ENCODE measurements around the gene ALDH9A1.
"Not testable (repeated sequence)": the region's sequence is repeated elsewhere in the genome, so short reads cannot be mapped to it uniquely, and the experiment has no call there.

ALDH9A1 gene

DNA sequence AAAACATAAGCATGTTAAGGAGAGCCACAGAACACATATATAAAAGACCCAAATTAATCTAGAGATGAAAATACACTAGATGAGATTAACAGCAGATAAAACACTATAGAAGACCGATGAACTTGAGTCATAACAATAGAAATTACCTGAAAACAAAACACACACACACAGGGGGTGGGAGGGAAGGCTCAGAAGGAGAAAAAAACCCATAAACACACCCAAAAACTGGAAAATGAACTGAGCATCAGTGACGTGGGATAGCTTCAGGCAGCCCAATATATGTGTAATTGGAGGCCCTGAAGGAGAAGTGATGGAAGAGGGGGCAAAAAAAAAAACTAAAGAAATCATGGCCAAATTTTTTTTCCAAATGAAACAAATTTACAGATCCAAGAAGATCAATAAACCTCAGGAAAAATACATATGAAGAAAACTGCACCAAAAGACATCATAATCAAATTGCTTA lies 11.4 kb downstream of the ALDH9A1 start:
- DNase-seq (ENCODE audit: low spot score): no peak

DNA sequence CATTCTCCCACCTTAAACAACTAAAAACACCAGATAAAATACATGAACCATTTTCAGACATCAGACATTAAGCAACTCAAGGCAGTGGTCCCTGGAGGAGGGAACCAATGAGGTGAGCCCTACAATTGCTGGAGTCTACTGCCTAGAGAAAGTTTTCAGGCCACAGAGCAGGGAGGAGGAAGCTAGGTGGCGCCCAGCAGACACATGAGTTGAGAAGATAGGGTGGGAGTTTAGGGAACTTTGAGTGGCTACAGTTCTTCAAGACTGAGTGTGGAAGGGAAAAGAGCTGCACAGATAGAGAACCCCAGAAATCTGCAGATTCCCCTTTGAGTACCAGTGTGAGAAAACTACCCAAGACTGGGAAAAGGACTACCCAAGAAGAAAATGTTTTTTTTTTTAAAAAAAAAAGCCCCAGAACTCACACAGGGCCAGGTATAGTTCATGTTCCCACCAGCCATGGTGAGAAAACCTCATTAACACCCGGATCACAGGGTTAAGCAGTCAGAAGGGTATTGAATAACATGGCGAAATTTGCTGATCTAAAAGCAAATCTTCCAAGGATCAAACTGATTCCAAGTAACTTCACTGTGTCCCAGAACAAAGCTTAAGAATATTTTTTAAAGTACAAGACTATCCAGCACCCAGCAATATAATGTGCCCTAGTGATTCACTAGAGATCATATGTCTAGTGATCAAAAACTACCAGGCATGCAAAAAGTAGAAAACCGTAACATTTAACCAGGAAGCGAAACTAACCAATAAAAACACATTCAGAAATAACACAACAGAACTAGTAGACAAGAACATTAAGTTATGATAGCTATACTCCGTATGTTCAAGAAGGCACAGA lies 12.0 kb downstream of the ALDH9A1 start:
- DNase-seq (ENCODE audit: low spot score): no peak

DNA sequence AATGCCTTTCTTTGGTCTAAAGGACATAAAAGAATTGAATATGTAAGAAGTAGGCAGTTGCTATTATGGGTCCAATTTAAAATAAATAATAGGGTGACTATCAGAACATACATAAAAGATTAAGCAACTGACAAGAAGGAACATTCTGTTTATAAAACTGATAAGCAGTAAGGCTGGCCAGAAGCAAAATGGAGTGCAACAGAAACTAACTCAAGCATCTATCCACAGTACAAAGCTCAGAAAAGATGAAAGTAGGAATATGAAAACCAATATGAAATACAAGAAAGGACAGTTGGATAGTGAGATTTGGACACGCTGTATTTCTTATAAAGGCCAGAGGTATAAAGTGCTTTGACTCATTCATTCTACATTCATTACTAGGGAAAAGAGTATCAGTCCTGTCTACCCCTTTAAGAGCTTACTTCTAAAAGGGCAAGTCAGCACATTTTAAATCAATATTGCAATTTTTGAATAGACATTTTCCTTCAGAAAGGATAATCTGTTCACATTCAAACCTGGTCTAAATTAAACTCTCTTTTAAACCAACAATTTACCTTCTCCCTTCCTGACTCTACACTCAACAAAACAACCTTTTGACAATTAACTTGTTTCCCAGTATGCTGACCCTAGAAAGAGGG lies 14.4 kb downstream of the ALDH9A1 start:
- no peak for DNase-seq (ENCODE audit: low spot score)

DNA sequence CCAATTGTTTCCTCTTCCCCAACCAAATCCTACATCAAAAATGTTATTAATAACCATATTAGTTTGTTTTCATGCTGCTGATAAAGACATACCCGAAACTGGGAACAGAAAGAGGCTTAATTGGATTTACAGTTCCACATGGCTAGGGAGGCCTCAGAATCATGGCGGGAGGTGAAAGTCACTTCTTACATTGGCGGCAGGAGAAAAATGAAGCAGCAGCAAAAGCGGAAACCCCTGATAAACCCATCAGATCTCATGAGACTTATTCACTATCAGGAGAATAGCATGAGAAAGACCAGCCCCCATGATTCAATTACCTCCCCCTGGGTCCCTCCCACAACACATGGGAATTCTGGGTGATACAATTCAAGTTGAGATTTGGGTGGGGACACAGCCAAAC lies 17.6 kb downstream of the ALDH9A1 start:
- not testable (repeated sequence) for DNase-seq (ENCODE audit: low spot score)

DNA sequence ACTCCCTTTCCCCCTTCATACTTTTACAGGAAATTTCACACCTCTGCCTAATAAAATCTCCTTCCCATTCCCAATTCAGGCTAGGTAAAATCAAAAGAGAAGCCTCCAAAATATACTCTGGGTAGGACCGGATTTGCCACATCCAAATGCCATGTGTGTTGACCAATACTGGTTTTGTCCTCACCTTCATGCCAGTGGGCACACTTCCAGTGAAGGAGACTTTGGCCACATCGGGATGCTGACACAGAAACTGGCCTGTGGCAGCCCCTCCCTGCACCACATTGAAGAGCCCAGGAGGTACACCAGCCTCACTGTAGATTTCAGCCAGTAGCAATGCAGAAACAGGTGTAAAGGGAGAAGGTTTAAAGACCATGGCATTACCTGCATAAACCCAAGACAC lies 18.1 kb downstream of the ALDH9A1 start:
- no peak for DNase-seq (ENCODE audit: low spot score)

DNA sequence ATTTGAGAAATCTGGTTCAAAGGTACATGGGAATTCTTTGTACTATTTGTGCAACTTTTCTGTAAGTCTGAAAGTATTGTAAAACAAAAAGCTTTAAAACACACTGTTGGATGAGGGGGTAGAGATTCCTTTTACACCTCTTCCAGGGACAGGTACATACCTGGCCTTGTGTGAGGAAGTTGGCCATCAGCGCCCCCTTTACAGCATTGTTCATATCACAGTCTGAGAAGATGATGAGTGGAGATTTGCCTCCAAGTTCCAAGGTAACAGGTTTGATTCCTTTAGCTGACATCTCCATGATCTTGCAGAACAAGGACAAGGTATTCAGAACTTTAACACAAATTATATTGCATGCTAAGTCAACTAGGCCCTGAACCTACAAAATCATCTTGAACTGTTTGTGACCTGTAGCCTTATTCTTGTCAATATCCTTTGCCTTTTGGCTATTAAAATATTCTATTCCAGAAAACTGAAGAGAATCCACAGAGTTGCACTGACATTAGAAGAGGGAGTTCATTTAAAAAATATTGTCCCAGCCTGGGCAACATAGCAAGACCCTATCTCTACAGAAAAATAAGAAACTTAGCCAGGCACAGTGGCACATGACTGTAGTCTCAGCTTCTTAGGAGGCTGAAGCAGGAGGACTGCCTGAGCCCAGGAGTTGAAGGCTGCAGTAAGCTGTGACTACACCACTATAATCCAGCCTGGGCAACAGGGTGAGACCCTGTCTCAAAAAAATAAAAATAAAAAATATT lies 18.9 kb downstream of the ALDH9A1 start:
- no peak for DNase-seq (ENCODE audit: low spot score)

DNA sequence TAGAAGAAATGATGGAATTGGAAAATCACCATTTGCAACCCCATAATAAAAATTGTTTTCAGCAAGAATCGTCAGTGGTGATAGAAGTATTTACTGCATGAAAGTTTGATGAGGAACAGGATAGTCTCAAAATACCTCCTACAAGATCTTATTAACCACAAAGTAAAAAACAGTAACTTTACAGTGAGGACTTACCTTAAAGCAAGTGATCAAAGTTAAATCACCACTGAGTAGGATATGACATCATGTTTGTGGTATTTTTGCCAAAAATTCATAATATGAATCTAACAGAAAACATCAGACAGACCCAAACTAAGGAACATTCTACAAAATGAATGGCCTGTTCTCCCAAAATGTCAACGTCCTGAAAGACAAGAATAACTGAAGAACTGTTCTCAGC lies 19.9 kb downstream of the ALDH9A1 start:
- no peak for DNase-seq (ENCODE audit: low spot score)

DNA sequence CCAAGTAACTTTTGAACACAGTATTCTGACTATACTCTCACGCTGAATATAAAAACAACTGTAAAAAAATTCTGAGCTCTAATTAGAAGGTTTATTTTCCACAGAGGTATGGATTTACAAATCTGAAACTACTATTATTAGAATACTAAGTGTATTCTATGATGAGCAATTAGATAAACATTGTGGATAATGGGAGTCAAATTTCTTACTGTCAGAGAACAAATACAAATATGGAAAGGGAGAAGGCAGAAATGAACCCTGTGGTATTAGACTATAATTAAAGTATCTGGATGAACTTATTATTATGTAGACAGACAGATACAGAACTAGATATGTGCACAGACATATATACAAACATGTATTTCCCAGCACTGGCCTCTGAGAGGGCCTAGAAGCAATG lies 22.6 kb downstream of the ALDH9A1 start:
- no peak for DNase-seq (ENCODE audit: low spot score)

DNA sequence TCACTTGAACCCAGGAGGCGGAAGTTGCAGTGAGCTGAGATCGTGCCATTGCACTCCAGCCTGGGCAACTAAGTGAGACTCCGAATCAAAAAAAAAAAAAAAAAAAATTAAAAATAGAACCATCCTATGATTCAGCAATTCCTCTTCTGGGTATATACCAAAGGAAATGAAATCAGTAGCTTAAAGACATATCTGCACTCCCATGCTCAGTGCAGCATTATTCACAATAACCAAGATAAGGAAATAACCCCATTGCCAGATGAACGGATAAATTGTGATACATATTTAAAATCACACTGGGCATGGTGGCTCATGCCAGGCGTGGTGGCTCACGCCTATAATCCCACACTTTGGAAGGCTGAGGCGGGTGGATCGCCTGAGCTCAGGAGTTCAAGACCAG lies 23.8 kb downstream of the ALDH9A1 start:
- DNase-seq (ENCODE audit: low spot score): no peak

DNA sequence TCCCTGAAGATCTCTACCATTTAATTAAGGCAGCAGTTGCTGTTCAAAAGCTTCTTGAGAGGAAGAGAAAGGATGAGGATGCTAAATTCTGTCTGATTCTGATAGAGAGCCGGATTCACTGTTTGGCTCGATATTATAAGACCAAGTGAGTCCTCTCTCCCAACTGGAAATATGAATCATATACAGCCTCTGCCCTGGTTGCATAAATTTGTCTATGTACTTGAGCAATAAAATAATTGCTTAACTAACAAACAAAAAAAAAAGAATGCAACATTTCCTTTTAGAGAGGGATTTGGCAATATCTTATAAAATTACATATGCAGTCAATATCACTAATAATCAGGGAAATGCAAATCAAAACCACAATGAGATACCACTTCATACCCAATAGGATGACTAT lies 26.8 kb downstream of the ALDH9A1 start:
- no peak for DNase-seq (ENCODE audit: low spot score)

DNA sequence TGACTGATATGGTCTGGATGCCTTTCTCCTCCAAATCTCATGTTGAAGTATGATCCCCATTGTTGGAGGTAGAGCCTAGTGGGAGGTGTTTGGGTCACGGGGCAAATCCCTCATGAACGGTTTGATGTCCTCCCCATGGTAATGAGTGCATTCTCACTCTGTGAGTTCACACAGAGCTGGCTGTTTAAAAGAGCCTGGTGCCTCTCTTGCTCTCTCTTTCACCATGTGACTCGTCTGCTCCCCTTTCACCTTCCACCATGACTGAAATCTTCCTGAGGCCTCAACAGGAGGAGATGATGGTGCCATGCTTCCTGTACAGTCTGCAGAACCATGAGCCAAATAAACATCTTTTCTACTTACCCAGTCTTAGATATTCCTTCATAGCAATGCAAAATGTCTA lies 30.2 kb downstream of the ALDH9A1 start:
- DNase-seq (ENCODE audit: low spot score): no peak

DNA sequence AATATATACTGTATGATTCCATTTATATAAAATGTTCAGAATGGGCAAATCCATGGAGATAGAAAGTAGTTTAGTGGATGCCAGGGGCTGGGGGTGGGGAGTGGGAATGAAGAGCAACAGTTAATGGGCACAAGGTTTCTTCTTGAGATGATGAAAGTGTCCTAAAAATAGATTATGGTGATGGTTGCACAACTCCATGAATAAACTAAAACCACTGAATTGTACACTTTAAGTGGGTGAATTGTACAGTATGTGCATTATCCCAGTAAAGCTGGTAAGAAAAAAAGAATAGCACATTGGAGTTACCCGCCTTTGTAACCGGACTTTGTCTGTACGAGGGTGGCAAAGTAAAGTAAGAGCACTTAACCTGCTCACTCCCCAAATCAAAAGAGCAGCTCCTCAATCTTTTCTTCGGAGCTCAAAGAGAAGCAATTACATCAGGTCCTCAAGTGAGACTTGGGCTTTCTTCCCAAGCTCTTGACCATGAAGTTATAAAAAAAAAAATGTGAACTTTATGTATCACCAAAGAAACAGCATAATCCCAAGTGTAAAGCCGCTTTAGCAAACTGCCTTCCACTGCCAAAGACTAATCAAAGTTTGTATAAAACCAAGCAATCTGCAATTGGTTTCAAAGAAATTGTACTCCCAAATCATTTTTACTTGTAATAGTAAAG lies 32.1 kb downstream of the ALDH9A1 start:
- DNase-seq (ENCODE audit: low spot score): no peak

DNA sequence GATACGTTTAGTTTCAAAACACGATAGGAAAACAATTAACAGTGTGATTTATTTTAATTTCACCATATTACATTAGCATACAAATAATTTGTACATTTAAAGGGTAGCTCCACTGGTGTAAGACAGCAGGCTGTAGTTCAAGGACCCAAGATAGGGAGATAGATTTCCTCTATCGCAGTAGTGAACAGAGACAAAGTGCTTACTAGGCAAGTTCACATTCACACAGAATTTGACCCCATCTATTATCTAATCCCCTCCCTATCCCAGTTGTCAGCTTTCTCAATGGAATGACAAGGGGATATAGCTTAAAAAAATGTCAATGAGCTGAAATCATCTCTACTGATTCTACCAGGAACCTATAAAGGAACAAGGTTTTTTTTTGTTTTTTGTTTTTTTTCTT lies 36.2 kb downstream of the ALDH9A1 start:
- no peak for DNase-seq (ENCODE audit: low spot score)

DNA sequence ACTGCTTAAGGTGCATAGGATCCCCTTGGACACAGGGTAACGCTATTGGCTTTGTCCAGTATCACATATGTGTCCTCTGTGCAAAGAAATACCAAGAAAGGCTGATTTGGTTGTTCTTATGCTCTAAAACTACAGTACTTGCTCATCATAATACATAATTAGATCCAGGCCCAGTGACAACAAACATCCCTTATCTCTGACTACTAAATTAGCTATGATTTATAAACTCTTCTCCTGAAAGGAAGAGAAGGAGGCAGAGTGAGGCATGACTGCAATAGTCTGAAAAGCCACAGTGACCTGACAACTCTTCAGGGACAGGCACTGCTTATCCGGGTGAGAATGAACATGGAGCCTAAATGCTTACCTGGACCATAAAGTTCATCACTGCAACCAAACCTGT lies 36.7 kb downstream of the ALDH9A1 start:
- no peak for DNase-seq (ENCODE audit: low spot score)

DNA sequence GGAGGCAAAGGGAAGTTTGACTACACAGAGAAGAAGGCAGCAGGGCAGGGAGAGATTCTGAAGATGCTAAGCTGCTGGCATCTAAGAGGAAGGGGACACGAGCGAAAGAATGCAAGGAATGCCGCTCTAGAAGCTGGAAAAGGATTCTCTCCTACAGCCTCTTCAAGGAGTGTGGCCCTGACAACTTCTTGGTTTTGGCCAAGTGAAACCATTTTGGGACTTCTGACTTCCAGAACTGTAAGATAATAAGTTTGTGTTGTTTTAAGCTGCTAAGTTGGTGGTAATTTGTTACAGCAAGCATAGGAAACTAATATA lies 38.8 kb downstream of the ALDH9A1 start:
- no peak for DNase-seq (ENCODE audit: low spot score)

DNA sequence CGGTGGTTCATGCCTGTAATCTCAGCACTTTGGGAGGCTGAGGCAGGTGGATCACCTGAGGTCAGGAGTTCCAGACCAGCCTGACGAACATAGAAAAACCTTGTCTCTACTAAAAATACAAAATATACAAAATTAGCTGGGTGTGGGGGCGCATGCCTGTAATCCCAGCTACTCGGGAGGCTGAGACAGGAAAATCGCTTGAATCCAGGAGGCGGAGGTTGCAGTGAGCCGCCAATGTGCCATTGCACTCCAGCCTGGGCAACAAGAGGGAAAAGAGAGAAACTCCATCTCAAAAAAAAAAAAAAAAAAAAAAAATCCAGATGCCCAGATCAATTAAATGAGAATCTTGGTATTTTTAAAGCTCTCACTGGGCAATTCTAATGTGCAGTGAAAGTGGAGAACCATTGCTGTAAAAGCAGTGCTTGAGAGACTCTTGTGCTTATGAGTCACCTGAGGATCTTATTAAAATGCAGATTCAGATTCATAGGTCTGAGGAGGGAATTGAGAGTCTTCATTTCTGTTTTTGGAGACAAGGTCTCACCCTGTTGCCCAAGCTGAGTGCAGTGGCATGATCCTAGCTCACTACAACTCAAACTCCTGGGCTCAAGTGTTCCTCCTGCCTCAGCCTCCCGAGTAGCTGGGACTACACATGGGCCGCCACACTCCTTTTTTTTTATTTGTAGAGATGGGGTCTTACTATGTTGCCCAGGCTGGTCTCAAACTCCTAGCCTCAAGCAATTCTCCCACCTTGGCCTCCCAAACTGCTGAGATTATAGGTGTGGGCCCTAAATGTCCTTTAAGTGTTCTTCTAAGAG lies 39.4 kb downstream of the ALDH9A1 start:
- DNase-seq (ENCODE audit: low spot score): not testable (repeated sequence)

DNA sequence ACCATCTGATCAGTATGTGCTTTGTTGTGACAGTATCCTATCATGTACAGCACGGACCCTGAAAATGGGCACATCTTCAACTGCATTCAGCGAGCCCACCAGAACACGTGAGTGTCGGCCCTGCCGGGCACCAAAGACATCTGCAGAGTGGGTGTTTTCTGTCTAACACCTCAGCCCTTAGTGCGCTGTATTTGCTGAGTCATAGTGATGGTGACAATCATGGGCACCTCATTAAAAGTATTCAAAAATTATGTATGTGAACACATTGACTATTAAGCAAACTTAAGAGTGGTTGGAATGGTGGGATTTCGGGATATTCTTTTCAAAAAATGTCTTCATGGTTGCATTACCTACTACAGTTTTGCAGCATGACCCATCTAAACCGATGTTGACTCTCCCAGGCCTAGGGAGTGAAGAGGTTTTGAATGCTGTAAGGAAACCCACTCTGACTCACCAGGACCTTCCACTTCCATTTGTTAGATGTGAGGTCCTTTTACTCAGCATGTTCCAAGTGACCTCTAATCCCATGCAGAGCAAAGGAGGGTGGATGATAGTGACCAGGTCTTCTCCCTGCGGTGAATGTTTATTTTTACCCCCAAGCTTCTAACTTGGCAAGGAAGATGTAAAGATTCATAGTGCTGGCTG lies 47.3 kb downstream of the ALDH9A1 start:
- DNase-seq (ENCODE audit: low spot score): no peak

DNA sequence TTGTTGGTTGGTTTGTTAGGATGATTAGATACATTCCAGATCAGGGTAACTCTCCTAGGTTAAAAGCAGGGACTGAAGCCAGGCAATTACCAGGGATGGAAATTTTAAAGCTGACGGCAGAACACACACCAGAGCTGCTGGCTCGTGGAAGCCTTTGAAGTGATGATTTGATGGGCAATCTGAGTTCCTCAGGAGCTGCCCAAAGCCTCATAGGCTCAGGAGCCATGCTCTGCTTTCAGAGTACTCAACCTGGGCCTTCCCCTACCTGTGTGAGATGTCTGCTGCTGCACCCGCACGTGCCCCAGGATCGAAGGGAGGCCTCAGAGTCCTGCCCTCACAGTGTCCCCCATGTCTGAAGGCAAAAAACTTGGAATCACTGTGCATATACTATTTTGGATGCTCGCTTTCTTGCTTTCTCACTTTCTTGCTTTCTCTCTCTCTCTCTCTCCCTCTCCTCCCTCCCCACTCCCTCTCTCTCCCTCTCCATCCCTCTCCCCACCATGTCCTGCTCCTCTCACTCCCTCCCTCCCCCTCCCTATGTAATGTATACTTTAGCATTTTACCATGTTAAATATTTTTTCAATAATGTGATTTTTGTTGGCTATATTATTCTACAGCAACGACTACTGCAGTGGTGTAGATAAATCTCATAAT lies 49.3 kb downstream of the ALDH9A1 start:
- no peak for DNase-seq (ENCODE audit: low spot score)

DNA sequence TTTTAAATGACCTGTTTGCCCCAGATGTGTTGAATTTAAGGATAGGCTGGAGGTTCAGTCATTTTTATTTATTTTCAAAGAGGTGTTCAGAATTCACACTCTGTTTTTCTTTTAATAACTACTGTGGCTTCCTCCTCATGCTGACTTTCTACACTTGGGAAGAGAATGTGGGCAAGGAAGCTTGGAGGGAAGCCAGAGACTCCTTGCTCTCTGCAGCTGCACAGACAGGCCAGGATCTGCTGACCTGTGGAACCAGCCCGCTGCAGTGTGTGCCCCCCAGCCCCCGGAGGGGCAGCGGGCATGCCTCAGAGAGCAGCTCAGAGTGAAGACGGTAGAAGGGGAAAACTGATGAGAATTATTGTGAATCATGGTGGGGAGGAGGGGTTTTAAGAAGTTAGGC lies 50.4 kb downstream of the ALDH9A1 start:
- DNase-seq (ENCODE audit: low spot score): no peak

DNA sequence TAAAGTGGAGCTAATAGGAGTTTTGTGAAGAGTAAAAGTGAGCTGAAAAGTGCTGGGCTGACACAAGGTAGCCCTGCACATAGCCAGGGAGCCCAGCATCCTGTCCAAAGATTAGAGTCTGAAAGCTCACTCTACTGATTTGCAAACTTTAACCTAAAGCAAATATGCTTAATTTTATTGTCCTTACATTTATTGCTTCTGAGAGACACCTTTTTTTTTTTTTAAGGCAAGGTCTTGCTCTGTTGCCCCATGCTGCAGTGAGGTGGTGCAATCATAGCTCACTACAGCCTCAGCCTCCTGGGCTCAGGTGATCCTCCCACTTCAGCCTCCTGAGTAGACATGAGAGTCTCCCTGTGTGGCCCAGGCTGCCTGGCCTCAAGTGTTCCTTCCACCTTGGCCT lies 50.8 kb downstream of the ALDH9A1 start:
- no peak for DNase-seq (ENCODE audit: low spot score)

Data from D341Med (cell line).